Chondrocyte (in vitro differentiated cells): Measurements from ENCODE around the gene ACOXL. TPM values are rescaled to one million over a fixed set of nuclear protein-coding genes. Genes with fewer than 3 reads are reported as not detected.

Source experiments
- DNase-seq: peaks from one replicate; pipeline ENCODE4 v3.0.0; 2021; ENCODE audit warnings: mixed read lengths, low spot score
- H3K27ac Mint-ChIP-seq: one replicate; pipeline ENCODE4 v1.8.0; 2021; ENCODE audit warnings: mild to moderate bottlenecking, moderate library complexity, mixed read lengths; ENCODE audit not compliant: unreplicated experiment
- H3K27me3 Mint-ChIP-seq: 2 replicates; pipeline ENCODE4 v1.8.0; 2021; ENCODE audit warnings: low read depth, mixed read lengths
- H3K36me3 Mint-ChIP-seq: 2 replicates; pipeline ENCODE4 v1.8.0; 2021; ENCODE audit warnings: low read depth, mixed read lengths
- H3K4me1 Mint-ChIP-seq: 2 replicates; pipeline ENCODE4 v1.8.0; 2021; ENCODE audit warnings: low read depth, mild to moderate bottlenecking, mixed read lengths
- H3K4me3 Mint-ChIP-seq: one replicate; pipeline ENCODE4 v1.8.0; 2021; ENCODE audit warnings: mild to moderate bottlenecking, moderate library complexity, mixed read lengths; ENCODE audit not compliant: unreplicated experiment
- H3K9me3 Mint-ChIP-seq: 2 replicates; pipeline ENCODE4 v1.8.0; 2021; ENCODE audit warnings: low read depth, mixed read lengths
- total RNA-seq: library from RNA; stranded (reverse); gene quantifications from 3 replicates; pipeline ENCODE4 v1.2.1, GENCODE V29; 2021
- TF ChIP-seq, protein P1 (sequence below): fragments of 200-600 bp; sonication (generic); IDR thresholded peaks from 2 replicates; pipeline ENCODE4 v1.5.0; 2021; ENCODE audit warnings: antibody characterized with exemption, mild to moderate bottlenecking, moderate library complexity

ACOXL gene
- total RNA-seq, 1 donor from 2014 or later = not detected

DNA sequence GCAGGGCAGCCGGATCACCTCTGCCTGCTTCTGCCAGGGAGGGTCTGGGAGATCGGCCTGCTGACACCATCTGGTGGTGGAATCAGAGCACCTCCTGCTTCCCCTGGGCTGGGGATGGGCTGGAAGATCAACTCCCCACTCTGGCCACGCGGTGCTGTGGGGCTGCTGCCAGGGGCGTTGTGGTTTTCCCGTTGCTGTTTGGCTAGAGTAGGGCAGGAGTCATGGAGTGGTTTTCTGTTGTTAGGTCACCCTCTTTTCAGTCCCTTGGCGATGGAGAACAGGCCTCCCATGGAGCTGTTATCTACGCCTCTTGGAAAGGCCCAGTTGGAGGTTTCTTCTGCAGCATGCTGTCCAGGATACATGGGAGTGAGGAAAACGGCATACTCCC is 403.5 kb downstream of the ACOXL start:
- TF ChIP-seq, protein P1, sequence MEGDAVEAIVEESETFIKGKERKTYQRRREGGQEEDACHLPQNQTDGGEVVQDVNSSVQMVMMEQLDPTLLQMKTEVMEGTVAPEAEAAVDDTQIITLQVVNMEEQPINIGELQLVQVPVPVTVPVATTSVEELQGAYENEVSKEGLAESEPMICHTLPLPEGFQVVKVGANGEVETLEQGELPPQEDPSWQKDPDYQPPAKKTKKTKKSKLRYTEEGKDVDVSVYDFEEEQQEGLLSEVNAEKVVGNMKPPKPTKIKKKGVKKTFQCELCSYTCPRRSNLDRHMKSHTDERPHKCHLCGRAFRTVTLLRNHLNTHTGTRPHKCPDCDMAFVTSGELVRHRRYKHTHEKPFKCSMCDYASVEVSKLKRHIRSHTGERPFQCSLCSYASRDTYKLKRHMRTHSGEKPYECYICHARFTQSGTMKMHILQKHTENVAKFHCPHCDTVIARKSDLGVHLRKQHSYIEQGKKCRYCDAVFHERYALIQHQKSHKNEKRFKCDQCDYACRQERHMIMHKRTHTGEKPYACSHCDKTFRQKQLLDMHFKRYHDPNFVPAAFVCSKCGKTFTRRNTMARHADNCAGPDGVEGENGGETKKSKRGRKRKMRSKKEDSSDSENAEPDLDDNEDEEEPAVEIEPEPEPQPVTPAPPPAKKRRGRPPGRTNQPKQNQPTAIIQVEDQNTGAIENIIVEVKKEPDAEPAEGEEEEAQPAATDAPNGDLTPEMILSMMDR = peak; percentile 28
- Mint-ChIP-seq H3K9me3 (peaks cover 3% of the 10 kb centered on the region), H3K4me3 (no peak overlapping the region), H3K4me1 (peaks cover 13% of the 10 kb centered on the region), H3K27ac (no peak overlapping the region), H3K27me3 (no peaks in the 10 kb centered on the region), H3K36me3 (peaks cover 12% of the 10 kb centered on the region)
- no peak for DNase-seq

DNA sequence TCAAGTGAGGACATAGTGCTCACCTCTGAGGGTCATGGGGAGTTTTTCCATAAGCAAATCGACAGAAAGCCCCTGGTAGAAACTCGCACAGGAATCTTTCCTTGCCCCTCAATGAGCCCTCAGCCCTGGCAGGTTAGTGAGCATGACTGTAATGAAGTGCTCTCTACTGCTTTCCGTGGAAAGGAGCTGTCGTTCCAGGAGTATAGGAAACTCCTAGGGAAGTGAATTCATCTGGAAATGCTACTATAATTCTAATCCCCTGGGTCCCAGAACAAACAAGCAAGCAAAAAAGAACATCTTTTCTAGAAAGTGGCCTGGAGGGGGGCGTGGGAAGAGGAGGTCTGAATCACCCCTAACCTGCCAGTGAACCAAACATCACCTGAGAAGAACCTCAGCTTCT is 406.5 kb downstream of the ACOXL start:
- Mint-ChIP-seq H3K27me3 (no peaks in the 10 kb centered on the region), H3K36me3 (peaks cover 8% of the 10 kb centered on the region), H3K27ac (no peak overlapping the region), H3K4me3 (no peak overlapping the region), H3K4me1 (peaks cover 6% of the 10 kb centered on the region), H3K9me3 (peaks cover 3% of the 10 kb centered on the region)
- no peak for DNase-seq
- TF ChIP-seq, protein P1 = no peak

DNA sequence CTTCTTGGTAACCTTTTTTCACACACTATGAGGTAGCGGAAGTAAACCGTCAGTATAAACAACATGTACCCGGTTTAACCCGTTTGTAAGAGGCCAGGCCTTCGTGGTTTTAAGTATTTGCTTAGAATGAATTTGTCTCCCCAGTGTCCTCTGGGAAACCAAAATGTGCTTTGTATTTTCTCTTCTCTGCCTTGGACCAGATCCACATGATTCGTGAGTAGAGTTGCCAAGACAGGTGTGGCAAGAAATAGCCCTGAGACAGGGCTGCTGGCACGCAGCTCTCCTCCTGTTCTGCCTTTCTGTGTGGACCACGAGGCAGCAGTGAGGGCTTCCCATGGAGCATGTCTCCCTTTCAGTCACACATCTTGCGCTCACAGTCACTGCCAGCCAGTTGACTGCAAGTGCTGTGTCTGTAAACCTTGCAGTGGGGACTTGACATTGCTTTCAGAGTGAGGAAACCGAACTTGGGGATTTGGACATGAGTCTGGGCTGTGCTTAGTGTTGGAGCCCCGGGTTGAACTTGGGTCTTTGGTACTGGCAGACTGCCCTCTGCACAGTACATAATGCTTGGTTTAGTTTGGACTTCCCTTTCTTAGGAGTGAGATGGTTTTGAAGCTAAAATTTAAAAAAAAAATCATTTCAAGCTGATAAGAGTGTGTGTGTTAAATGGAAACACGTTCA is 407.4 kb downstream of the ACOXL start:
- H3K36me3 Mint-ChIP-seq = peaks cover 9% of the 10 kb centered on the region
- no peak overlapping the region for H3K4me3 Mint-ChIP-seq
- H3K9me3 Mint-ChIP-seq = no peaks in the 10 kb centered on the region
- no peaks in the 10 kb centered on the region for H3K27me3 Mint-ChIP-seq
- no peak for DNase-seq
- no peak overlapping the region for H3K27ac Mint-ChIP-seq
- TF ChIP-seq, protein P1 = no peak
- peaks cover 3% of the 10 kb centered on the region for H3K4me1 Mint-ChIP-seq

DNA sequence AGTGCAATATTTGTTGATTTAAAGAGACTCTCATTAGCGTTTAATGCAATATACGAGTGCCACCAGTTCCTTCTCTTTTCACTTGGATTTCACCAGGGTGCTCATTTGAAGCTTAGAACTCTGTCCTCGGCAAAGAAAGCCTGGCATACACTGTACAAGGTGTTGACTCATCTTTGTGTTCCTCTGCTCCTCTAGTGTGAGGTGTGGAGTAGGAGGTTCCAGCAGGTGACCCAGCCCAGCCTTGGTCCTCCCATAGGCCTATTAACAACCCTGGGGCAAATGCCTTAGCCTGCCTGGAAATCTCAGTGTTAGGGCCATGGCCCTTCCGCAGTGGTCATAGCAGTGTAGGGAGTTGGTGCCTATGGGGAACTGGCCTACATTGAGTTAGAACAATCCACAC is 408.4 kb downstream of the ACOXL start:
- Mint-ChIP-seq H3K4me1 (peaks cover 3% of the 10 kb centered on the region), H3K27ac (no peak overlapping the region), H3K36me3 (peaks cover 10% of the 10 kb centered on the region), H3K9me3 (no peaks in the 10 kb centered on the region), H3K4me3 (no peak overlapping the region), H3K27me3 (no peaks in the 10 kb centered on the region)
- DNase-seq = no peak
- TF ChIP-seq, protein P1 = no peak

DNA sequence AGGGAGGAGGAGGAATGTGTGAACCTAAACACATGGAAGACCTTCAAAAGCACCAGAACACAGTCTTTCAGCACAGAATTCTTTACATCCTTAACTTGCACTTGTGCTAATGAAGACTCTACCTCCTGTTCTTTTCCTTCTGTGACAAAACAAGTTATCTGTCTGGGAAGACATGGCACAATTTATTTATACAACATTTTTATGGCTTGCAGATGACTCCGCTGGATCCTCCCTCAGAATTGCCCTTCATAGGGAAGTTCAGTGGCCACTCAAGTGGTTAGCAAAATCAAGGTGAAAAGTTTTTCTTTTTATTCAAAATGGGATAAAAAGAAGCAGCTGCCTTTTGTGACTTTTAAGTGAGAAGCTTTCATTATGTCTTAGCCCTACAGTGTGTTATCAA is 409.7 kb downstream of the ACOXL start:
- peaks cover 12% of the 10 kb centered on the region for H3K36me3 Mint-ChIP-seq
- DNase-seq = no peak
- H3K27ac Mint-ChIP-seq = no peak overlapping the region
- H3K9me3 Mint-ChIP-seq = no peaks in the 10 kb centered on the region
- no peak overlapping the region for H3K4me3 Mint-ChIP-seq
- TF ChIP-seq, protein P1 = no peak
- H3K4me1 Mint-ChIP-seq = peaks cover 3% of the 10 kb centered on the region
- H3K27me3 Mint-ChIP-seq = no peaks in the 10 kb centered on the region
